HepG2 (cell line): Measurements from ENCODE around the gene HNRNPA1. TPM values are rescaled to one million over a fixed set of nuclear protein-coding genes. Genes with fewer than 3 reads are reported as not detected.

Experiments used
- ARNT ChIP-seq: fragments of 450-650 bp; IDR thresholded peaks from 2 replicates; pipeline ENCODE4 v1.6.1; 2017
- BCL3 ChIP-seq: sonication (generic); formaldehyde crosslinking; IDR thresholded peaks from 2 replicates; pipeline ENCODE4 v1.5.1; 2020; ENCODE audit warnings: mild to moderate bottlenecking, missing genetic modification reagents, moderate library complexity
- FOXM1 ChIP-seq: sonication (generic); formaldehyde crosslinking; IDR thresholded peaks from 2 replicates; pipeline ENCODE4 v1.5.0; 2020; ENCODE audit warnings: missing genetic modification reagents
- FOXO1 ChIP-seq: sonication (generic); formaldehyde crosslinking; IDR thresholded peaks from 2 replicates; pipeline ENCODE4 v1.4.0; 2020; ENCODE audit warnings: missing genetic modification reagents
- HDAC6 ChIP-seq: fragments of 200-600 bp; sonication (generic); IDR thresholded peaks from 2 replicates; pipeline ENCODE4 v1.7.0; 2017; ENCODE audit warnings: mild to moderate bottlenecking, antibody characterized with exemption, low read length, low read depth
- JUND ChIP-seq: sonication (generic); formaldehyde crosslinking; IDR thresholded peaks from 2 replicates; pipeline ENCODE4 v1.8.0; 2022; ENCODE audit warnings: mild to moderate bottlenecking, missing genetic modification reagents
- PHB2 ChIP-seq: fragments of 450-650 bp; IDR thresholded peaks from 2 replicates; pipeline ENCODE4 v1.6.1; 2018; ENCODE audit not compliant: partially characterized antibody
- POGZ ChIP-seq: sonication (generic); formaldehyde crosslinking; IDR thresholded peaks from 2 replicates; pipeline ENCODE4 v1.4.0; 2020; ENCODE audit warnings: mild to moderate bottlenecking, missing genetic modification reagents
- RBAK ChIP-seq: sonication (generic); formaldehyde crosslinking; IDR thresholded peaks from 2 replicates; pipeline ENCODE4 v1.5.1; 2020; ENCODE audit warnings: mild to moderate bottlenecking, missing genetic modification reagents
- SMAD9 ChIP-seq: sonication (generic); formaldehyde crosslinking; IDR thresholded peaks from 2 replicates; pipeline ENCODE4 v1.5.1; 2020; ENCODE audit warnings: mild to moderate bottlenecking, missing genetic modification reagents
- TARDBP ChIP-seq: sonication (generic); formaldehyde crosslinking; IDR thresholded peaks from 2 replicates; pipeline ENCODE4 v1.8.0; 2022; ENCODE audit warnings: mild to moderate bottlenecking, missing genetic modification reagents
- USF2 ChIP-seq, 2 experiments: sonication (generic) in 1 of 2; formaldehyde crosslinking in 1 of 2; IDR thresholded peaks; 2 replicates each; pipeline versions ENCODE4 v1.5.1 to v1.6.1; 2011 to 2020; ENCODE audit warnings: borderline replicate concordance in 1 of 2, low read depth in 1 of 2, low read length in 1 of 2, mild to moderate bottlenecking in 1 of 2, missing genetic modification reagents in 1 of 2, moderate library complexity in 1 of 2
- ZBTB49 ChIP-seq: sonication (generic); formaldehyde crosslinking; IDR thresholded peaks from 2 replicates; pipeline ENCODE4 v1.4.0; 2020; ENCODE audit warnings: missing genetic modification reagents, borderline replicate concordance
- ZKSCAN8 ChIP-seq: IDR thresholded peaks from 2 replicates; pipeline ENCODE4 v1.6.1; 2016; ENCODE audit warnings: borderline replicate concordance, missing genetic modification reagents, missing compliant biosample characterization
- ZNF180 ChIP-seq: sonication (generic); formaldehyde crosslinking; IDR thresholded peaks from 2 replicates; pipeline ENCODE4 v1.4.0; 2020; ENCODE audit warnings: low read depth, missing genetic modification reagents, borderline replicate concordance
- ZNF253 ChIP-seq: sonication (generic); formaldehyde crosslinking; IDR thresholded peaks from 2 replicates; pipeline ENCODE4 v1.8.0; 2022; ENCODE audit warnings: mild to moderate bottlenecking, missing genetic modification reagents, borderline replicate concordance
- ZNF275 ChIP-seq: sonication (generic); formaldehyde crosslinking; IDR thresholded peaks from 2 replicates; pipeline ENCODE4 v1.8.0; 2022; ENCODE audit warnings: missing genetic modification reagents, mild to moderate bottlenecking, inconsistent platforms, borderline replicate concordance
- ZNF552 ChIP-seq: sonication (generic); formaldehyde crosslinking; IDR thresholded peaks from 2 replicates; pipeline ENCODE4 v1.9.0; 2022; ENCODE audit warnings: missing genetic modification reagents, mild to moderate bottlenecking, borderline replicate concordance
- ZNF597 ChIP-seq: sonication (generic); formaldehyde crosslinking; IDR thresholded peaks from 2 replicates; pipeline ENCODE4 v1.5.0; 2020; ENCODE audit warnings: missing genetic modification reagents
- ZSCAN12 ChIP-seq: sonication (generic); formaldehyde crosslinking; IDR thresholded peaks from 2 replicates; pipeline ENCODE4 v1.9.0; 2021; ENCODE audit warnings: mild to moderate bottlenecking, missing genetic modification reagents
- ZSCAN22 ChIP-seq: sonication (generic); formaldehyde crosslinking; IDR thresholded peaks from 2 replicates; pipeline ENCODE4 v1.4.0; 2020; ENCODE audit warnings: mild to moderate bottlenecking, missing genetic modification reagents
- polyA plus RNA-seq, 8 experiments: library from polyadenylated mRNA; depleted of rRNA in 3 of 8; stranded (reverse) in 7 of 8; unstranded in 1 of 8; fragments of >200 nt; fragmentation: Illumina TruSeq in 4 of 8; extraction: Trizol in 4 of 8; gene quantifications; 2 replicates each; pipeline versions ENCODE4 v1.2.1 to v1.2.3, GENCODE V29; 2011 to 2016; ENCODE audit warnings: low read depth in 4 of 8, missing spikeins in 1 of 8, mixed read lengths in 1 of 8; ENCODE audit not compliant: insufficient read depth in 1 of 8
- total RNA-seq, 5 experiments: library from RNA; depleted of rRNA; stranded (reverse); fragments of >200 nt; fragmentation: Illumina TruSeq; extraction: Trizol; gene quantifications; 2 replicates each; pipeline ENCODE4 v1.2.3, GENCODE V29; 2016; ENCODE audit warnings: low read depth in 1 of 5

HNRNPA1 gene
- total and polyA plus RNA-seq, 2 of the 13 experiments (the other 11 are each of a cell fraction or from before 2014, with no cell fraction given) = 535 to 1,820 TPM

- TF ChIP-seq ZBTB49 = no peak
- no peak for TF ChIP-seq ZKSCAN8
- no peak for TF ChIP-seq ZSCAN12
- TF ChIP-seq TARDBP (CRISPR knock-in tag) = peak; percentile 72; the same call in 1 of the 2 replicates
- TF ChIP-seq POGZ (CRISPR knock-in tag) = no peak
- no peak for TF ChIP-seq USF2 (IDR thresholded peaks at IDR 0.05; ENCODE audit: low read depth, low read length)
- TF ChIP-seq USF2 (CRISPR knock-in tag; IDR thresholded peaks at IDR 0.05; ENCODE audit: borderline replicate concordance) = no peak
- no peak for TF ChIP-seq RBAK (CRISPR knock-in tag)
- TF ChIP-seq ZNF597 = no peak
- no peak for TF ChIP-seq HDAC6
- no peak for TF ChIP-seq FOXO1
- no peak for TF ChIP-seq FOXM1 (CRISPR knock-in tag)
- no peak for TF ChIP-seq JUND (CRISPR knock-in tag)
- no peak for TF ChIP-seq ZNF552
- TF ChIP-seq ZNF275 (CRISPR knock-in tag) = no peak
- TF ChIP-seq ZNF180 (CRISPR knock-in tag) = no peak
- no peak for TF ChIP-seq ZSCAN22
- TF ChIP-seq ARNT = no peak
- TF ChIP-seq BCL3 (CRISPR knock-in tag) = 0 out of 2 replicates have a peak, but pooled peaks have one; percentile 34
- no peak; the same call in 1 of the 2 replicates for TF ChIP-seq ZNF253
- TF ChIP-seq SMAD9 (CRISPR knock-in tag) = no peak
- TF ChIP-seq PHB2 = no peak
Measured at GRCh38 chr12:54300732-54301427, 20.4 kb downstream of the HNRNPA1 start, which contains the start of gene NFE2 (continued).
